Measurements from ENCODE around the gene RRAGC.
"Not testable (repeated sequence)": the region's sequence is repeated elsewhere in the genome, so short reads cannot be mapped to it uniquely, and the experiment has no call there.

Gene RRAGC

GRCh38 chr1:38817267-38818174 is 42.1 kb downstream of the RRAGC start:
- no peak for DNase-seq (ENCODE audit: low spot score)

GRCh38 chr1:38815903-38816627 is 43.5 kb downstream of the RRAGC start:
- DNase-seq (ENCODE audit: low spot score) = no peak

GRCh38 chr1:38814984-38815464 is 44.5 kb downstream of the RRAGC start:
- DNase-seq (ENCODE audit: low spot score) = no peak

GRCh38 chr1:38814444-38814983 is 45.1 kb downstream of the RRAGC start:
- DNase-seq (ENCODE audit: low spot score) = no peak

GRCh38 chr1:38812981-38813380 is 46.6 kb downstream of the RRAGC start:
- DNase-seq (ENCODE audit: low spot score) = no peak

- not testable (repeated sequence) for DNase-seq (ENCODE audit: low spot score)
These were observed 48.1 kb downstream of the RRAGC start for GRCh38 chr1:38811466-38811865.

- no peak for DNase-seq (ENCODE audit: low spot score)
These were observed 53.5 kb downstream of the RRAGC start for GRCh38 chr1:38806090-38806489.

- DNase-seq (ENCODE audit: low spot score) = no peak
These were observed 54.5 kb downstream of the RRAGC start for GRCh38 chr1:38805036-38805435.

- DNase-seq (ENCODE audit: low spot score) = no peak
These were observed 55.3 kb downstream of the RRAGC start for GRCh38 chr1:38804062-38804886.

GRCh38 chr1:38803647-38804046 is 55.9 kb downstream of the RRAGC start:
- no peak for DNase-seq (ENCODE audit: low spot score)

GRCh38 chr1:38800720-38801671 is 58.6 kb downstream of the RRAGC start:
- no peak for DNase-seq (ENCODE audit: low spot score)

- DNase-seq (ENCODE audit: low spot score) = no peak
These were observed 66.3 kb downstream of the RRAGC start for GRCh38 chr1:38793299-38793698.

GRCh38 chr1:38791892-38792291 is 67.7 kb downstream of the RRAGC start:
- no peak for DNase-seq (ENCODE audit: low spot score)

- DNase-seq (ENCODE audit: low spot score) = no peak
These were observed 68.4 kb downstream of the RRAGC start for GRCh38 chr1:38791164-38791515.

- no peak for DNase-seq (ENCODE audit: low spot score)
These were observed 69.0 kb downstream of the RRAGC start for GRCh38 chr1:38790422-38791163.

GRCh38 chr1:38789498-38790169 is 69.9 kb downstream of the RRAGC start:
- DNase-seq (ENCODE audit: low spot score) = no peak

GRCh38 chr1:38788341-38789336 is 70.9 kb downstream of the RRAGC start:
- no peak for DNase-seq (ENCODE audit: low spot score)
